ENCODE results near the gene NR1D2.

- TF ChIP-seq CTCF (IDR thresholded peaks at IDR 0.05) (no peak), POLR2AphosphoS5 (IDR thresholded peaks at IDR 0.05) (no peak), EP300 (IDR thresholded peaks at IDR 0.05) (no peak), POLR2A (IDR thresholded peaks at IDR 0.05) (no peak)
Observed at GRCh38 chr3:23944007-23944783, 891 bp upstream of the NR1D2 start.

All from gastroesophageal sphincter (tissue), 3 donors.